GM12878 (cell line): ENCODE measurements around the gene NPBWR2. TPM values are rescaled to one million over a fixed set of nuclear protein-coding genes. Genes with fewer than 3 reads are reported as not detected.

Experiments used
- ATAC-seq: fragments of 200-7000 bp; cut with Tn5 transposase; 3 replicates; pipeline ENCODE4 v1.9.1; 2020; ENCODE audit warnings: mild to moderate bottlenecking, moderate library complexity
- BruUV-seq: library from RNA; stranded (reverse); fragments of 400-500 nt; replicated peaks from 2 replicates; lab custom pipeline; 2021; lab: Mats Ljungman, UMichigan
- CTCF ChIA-PET: fragments of 300-600 bp; sonication (Branson Sonifier 250); formaldehyde crosslinking; extraction: SDS; loops from one replicate; lab custom pipeline; 2021; ENCODE audit warnings: inconsistent platforms; lab: Yijun Ruan, JAX
- POLR2A ChIA-PET: fragments of 350-600 bp; formaldehyde crosslinking; extraction: SDS; loops from one replicate; lab custom pipeline; 2021; ENCODE audit warnings: inconsistent platforms; lab: Charles Lee
- RAD21 ChIA-PET: fragments of 300-600 bp; sonication (Branson Sonifier 250); formaldehyde crosslinking; loops from one replicate; lab custom pipeline; 2023; ENCODE audit warnings: antibody characterized with exemption; ENCODE audit not compliant: unreplicated experiment; lab: Charles Lee
- SMC1A ChIA-PET: fragments of 300-600 bp; sonication (Branson Sonifier 250); formaldehyde crosslinking; loops from one replicate; lab custom pipeline; 2023; ENCODE audit not compliant: unreplicated experiment, uncharacterized antibody; lab: Charles Lee
- DNase-seq: peaks from one replicate; pipeline ENCODE4 v3.0.0-alpha.2; 2011; ENCODE audit warnings: low read depth, low spot score
- FAIRE-seq: peaks from 3 replicates; lab custom pipeline; 2011; peaks lifted over from hg19 to GRCh38; lab: Jason Lieb, UNC
- H2AFZ ChIP-seq: 2 replicates; pipeline ENCODE4 v1.6.0; 2011; ENCODE audit warnings: low read depth, low read length, control low read depth; ENCODE audit not compliant: control insufficient read depth
- H3K27ac ChIP-seq: 2 replicates; pipeline ENCODE4 v1.5.1; 2011; ENCODE audit warnings: control low read depth; ENCODE audit not compliant: control insufficient read depth, insufficient read depth
- H3K27me3 ChIP-seq, 2 experiments: replicated peaks in 1 of 2; 2 replicates each; pipeline versions ENCODE4 v1.6.0 to v1.6.1; 2011; ENCODE audit warnings: low read length in 1 of 2; ENCODE audit not compliant: control insufficient read depth in 2 of 2, insufficient read depth in 2 of 2
- H3K36me3 ChIP-seq, 2 experiments: 2 replicates each; pipeline ENCODE4 v1.5.1; 2011; ENCODE audit warnings: low read length in 1 of 2; ENCODE audit not compliant: control insufficient read depth in 2 of 2, insufficient read depth in 2 of 2
- H3K4me1 ChIP-seq: 2 replicates; pipeline ENCODE4 v1.6.1; 2011; ENCODE audit warnings: mild to moderate bottlenecking, low read length, moderate library complexity, mixed read lengths; ENCODE audit not compliant: control insufficient read depth, insufficient read depth
- H3K4me2 ChIP-seq: 2 replicates; pipeline ENCODE4 v1.6.0; 2011; ENCODE audit warnings: control low read depth; ENCODE audit not compliant: control insufficient read depth, insufficient read depth
- H3K4me3 ChIP-seq: fragments of 200-600 bp; sonication (generic); 2 replicates; pipeline ENCODE4 v1.5.1; 2016
- H3K79me2 ChIP-seq: 2 replicates; pipeline ENCODE4 v1.6.0; 2011; ENCODE audit warnings: low read length; ENCODE audit not compliant: control insufficient read depth, insufficient read depth
- H3K9ac ChIP-seq: 2 replicates; pipeline ENCODE4 v1.8.0; 2011; ENCODE audit warnings: low read length, control low read depth, mixed read lengths; ENCODE audit not compliant: control insufficient read depth, insufficient read depth
- H3K9me3 ChIP-seq: replicated peaks from 3 replicates; pipeline ENCODE4 v1.5.1; 2011; ENCODE audit warnings: mild to moderate bottlenecking, low read length; ENCODE audit not compliant: control insufficient read depth, insufficient read depth
- H4K20me1 ChIP-seq: 2 replicates; pipeline ENCODE4 v1.6.0; 2011; ENCODE audit not compliant: control insufficient read depth, insufficient read depth
- BCLAF1 ChIP-seq: fragments of 450-650 bp; IDR thresholded peaks from 2 replicates; pipeline ENCODE4 v1.6.1; 2017; ENCODE audit warnings: antibody characterized with exemption, mild to moderate bottlenecking, moderate library complexity
- BMI1 ChIP-seq: fragments of 450-650 bp; IDR thresholded peaks from 2 replicates; pipeline ENCODE4 v1.6.1; 2016; ENCODE audit warnings: mild to moderate bottlenecking, moderate library complexity, borderline replicate concordance
- HCFC1 ChIP-seq: fragments of 150-350 bp; IDR thresholded peaks from 2 replicates; pipeline ENCODE4 v1.6.1; 2014; ENCODE audit warnings: low read length
- MYC ChIP-seq: IDR thresholded peaks from 2 replicates; pipeline ENCODE4 v1.6.1; 2011; ENCODE audit warnings: mild to moderate bottlenecking, low read length, moderate library complexity, inconsistent platforms; ENCODE audit not compliant: insufficient read depth, insufficient replicate concordance, insufficient read length, severe bottlenecking
- POLR2A ChIP-seq: IDR thresholded peaks from 2 replicates; pipeline ENCODE4 v1.6.1; 2011; ENCODE audit warnings: low read depth, mild to moderate bottlenecking, low read length
- RB1 ChIP-seq: fragments of 450-650 bp; formaldehyde crosslinking; IDR thresholded peaks from 2 replicates; pipeline ENCODE4 v1.6.1; 2017; ENCODE audit warnings: mild to moderate bottlenecking, borderline replicate concordance
- RBBP5 ChIP-seq: fragments of 200-600 bp; sonication (generic); conservative IDR thresholded peaks from 2 replicates; pipeline ENCODE4 v1.6.1; 2016
- SIX5 ChIP-seq: IDR thresholded peaks from 2 replicates; pipeline ENCODE4 v1.6.1; 2011; ENCODE audit warnings: mild to moderate bottlenecking, low read depth, low read length, moderate library complexity; ENCODE audit not compliant: severe bottlenecking
- TCF12 ChIP-seq: IDR thresholded peaks from 2 replicates; pipeline ENCODE4 v1.6.1; 2011; ENCODE audit warnings: low read depth, mild to moderate bottlenecking, low read length
- TCF7 ChIP-seq: IDR thresholded peaks from 2 replicates; pipeline ENCODE4 v1.6.1; 2014; ENCODE audit warnings: antibody characterized with exemption, borderline replicate concordance
- ZBED1 ChIP-seq: IDR thresholded peaks from 2 replicates; pipeline ENCODE4 v1.6.1; 2016; ENCODE audit warnings: borderline replicate concordance
- WGBS: methylation state at CpG from one replicate; pipeline ENCODE4 v1.1.6; 2016; ENCODE audit warnings: low lambda C conversion rate; ENCODE audit not compliant: insufficient replicate concordance, insufficient coverage; ENCODE audit errors: missing lambda C conversion rate; 5-methylcytosine and 5-hydroxymethylcytosine counted together
- in situ Hi-C: fragments of 300-500 bp; cut with MboI; formaldehyde crosslinking; loops from 9 replicates; pipeline ENCODE4 v1.14.3; 2018; ENCODE audit warnings: mixed read lengths
- intact Hi-C: fragments of 100-400 bp; cut with micrococcal nuclease; formaldehyde crosslinking; loops from one replicate; pipeline ENCODE4 v1.14.2; 2022; ENCODE audit not compliant: unreplicated experiment
- polyA plus RNA-seq, 11 experiments: library from polyadenylated mRNA; depleted of rRNA in 4 of 11; unstranded in 6 of 11; stranded (reverse) in 5 of 11; fragments of >200 nt; fragmentation: Nextera tagmentation in 4 of 11; fragmentation: Illumina TruSeq in 1 of 11; extraction: Ambion mirVana in 4 of 11; extraction: Trizol in 1 of 11; gene quantifications; 1 replicate in 1 of 11; 2 replicates in 10 of 11; pipeline versions ENCODE4 v1.2.1 to v1.2.3, GENCODE V29; 2011 to 2016; ENCODE audit warnings: inconsistent platforms in 2 of 11, missing spikeins in 2 of 11, low read depth in 1 of 11
- total RNA-seq, 4 experiments: library from RNA; depleted of rRNA in 3 of 4; stranded (reverse); fragments of >200 nt in 3 of 4; fragmentation: Illumina TruSeq in 1 of 4; extraction: Trizol in 1 of 4; gene quantifications; 2 replicates each; pipeline versions ENCODE4 v1.2.1 to v1.2.3, GENCODE V29; 2013 to 2021
- TF ChIP-seq, protein P1 (sequence below): fragments of 450-650 bp; IDR thresholded peaks from 2 replicates; pipeline ENCODE4 v1.6.1; 2017; ENCODE audit warnings: mild to moderate bottlenecking, low read depth, inconsistent platforms; ENCODE audit not compliant: poor library complexity, severe bottlenecking

The NPBWR2 gene
- total and polyA plus RNA-seq, 10 of the 15 experiments (the other 5 are each of a cell fraction or from before 2014, with no cell fraction given), result not detected

GRCh38 chr20:64086801-64087200, 20.6 kb downstream of the NPBWR2 start:
- Histone ChIP-seq H2AFZ (no peak overlapping the region), H3K4me3 (no peak overlapping the region), H3K27ac (no peak overlapping the region), H3K79me2 (no peaks in the 10 kb centered on the region), H3K36me3 (no peaks in the 10 kb centered on the region), H3K4me1 (peaks cover 7% of the 10 kb centered on the region), H3K9me3 (peaks cover 7% of the 10 kb centered on the region; the same call in 1 of the 3 replicates), H3K4me2 (no peak overlapping the region)
- POLR2A ChIA-PET, result no interaction called here
- WGBS, result 56% methylated on average over 7 of the region's 11 CpGs
- SMC1A ChIA-PET, result interaction anchor here (0.7 to 2.4 kb wide), 2 partner anchors 16 to 34 kb away, joined by 4 to 10 read pairs; no protein-coding TSS in a partner anchor
- FAIRE-seq, result no peak
- no peak for ATAC-seq
- in situ Hi-C loops, result no loop called here
- no peak for TF ChIP-seq RBBP5
- TF ChIP-seq, protein P1, sequence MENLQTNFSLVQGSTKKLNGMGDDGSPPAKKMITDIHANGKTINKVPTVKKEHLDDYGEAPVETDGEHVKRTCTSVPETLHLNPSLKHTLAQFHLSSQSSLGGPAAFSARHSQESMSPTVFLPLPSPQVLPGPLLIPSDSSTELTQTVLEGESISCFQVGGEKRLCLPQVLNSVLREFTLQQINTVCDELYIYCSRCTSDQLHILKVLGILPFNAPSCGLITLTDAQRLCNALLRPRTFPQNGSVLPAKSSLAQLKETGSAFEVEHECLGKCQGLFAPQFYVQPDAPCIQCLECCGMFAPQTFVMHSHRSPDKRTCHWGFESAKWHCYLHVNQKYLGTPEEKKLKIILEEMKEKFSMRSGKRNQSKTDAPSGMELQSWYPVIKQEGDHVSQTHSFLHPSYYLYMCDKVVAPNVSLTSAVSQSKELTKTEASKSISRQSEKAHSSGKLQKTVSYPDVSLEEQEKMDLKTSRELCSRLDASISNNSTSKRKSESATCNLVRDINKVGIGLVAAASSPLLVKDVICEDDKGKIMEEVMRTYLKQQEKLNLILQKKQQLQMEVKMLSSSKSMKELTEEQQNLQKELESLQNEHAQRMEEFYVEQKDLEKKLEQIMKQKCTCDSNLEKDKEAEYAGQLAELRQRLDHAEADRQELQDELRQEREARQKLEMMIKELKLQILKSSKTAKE, result no peak
- TF ChIP-seq, all 136 proteins: peak for 0
- intact Hi-C loops, result no loop called here
- ChIA-PET CTCF (interaction anchor here (1.4 to 1.7 kb wide), 2 partner anchors 15 to 34 kb away, joined by 5 to 12 read pairs; no protein-coding TSS in a partner anchor), RAD21 (no interaction called here)
- H4K20me1 ChIP-seq, result no peaks in the 10 kb centered on the region
- BruUV-seq, result no TSS peak
- peaks cover 2 to 7% of the 10 kb centered on the region in 2 experiments; a peak in 2 of 4 replicates for H3K27me3 ChIP-seq
- H3K9ac ChIP-seq, result no peak overlapping the region
- no peak for DNase-seq

GRCh38 chr20:64084685-64085152, 22.6 kb downstream of the NPBWR2 start:
- Histone ChIP-seq H4K20me1 (no peaks in the 10 kb centered on the region), H3K9me3 (peaks cover 7% of the 10 kb centered on the region; the same call in 1 of the 3 replicates), H3K36me3 (no peaks in the 10 kb centered on the region), H2AFZ (no peak overlapping the region), H3K27me3 (peaks cover 2 to 7% of the 10 kb centered on the region in 2 experiments; a peak in 2 of 4 replicates), H3K4me3 (no peak overlapping the region), H3K79me2 (no peaks in the 10 kb centered on the region), H3K4me1 (peaks cover 10% of the 10 kb centered on the region), H3K9ac (no peak overlapping the region), H3K4me2 (no peak overlapping the region), H3K27ac (no peak overlapping the region)
- CTCF ChIA-PET, result interaction anchor here (2.1 to 3.5 kb wide), 2 partner anchors 30 to 36 kb away, joined by 12 to 65 read pairs; no protein-coding TSS in a partner anchor
- intact Hi-C loops, result no loop called here
- no peak for ATAC-seq
- no peak for DNase-seq
- FAIRE-seq, result no peak
- POLR2A ChIA-PET, result interaction anchor here (2.4 kb wide), 1 partner anchor 36 kb away, joined by 12 read pairs; no protein-coding TSS in a partner anchor
- RAD21 ChIA-PET, result interaction anchor here (1.9 to 6.7 kb wide), 3 partner anchors 15 to 35 kb away, joined by 7 to 67 read pairs (median 16); no protein-coding TSS in a partner anchor
- no TSS peak for BruUV-seq
- whole genome bisulfite sequencing, result 25% methylated on average over 22 of the region's 23 CpGs
- in situ Hi-C loops, result no loop called here
- SMC1A ChIA-PET, result interaction anchor here (1.9 kb wide), 1 partner anchor 29 kb away, joined by 7 read pairs; no protein-coding TSS in a partner anchor
- TF ChIP-seq POLR2A (no peak), SIX5 (no peak), RB1 (no peak), HCFC1 (no peak), TCF12 (no peak), MYC (no peak), BCLAF1 (no peak), ZBED1 (no peak), TCF7 (no peak), BMI1 (no peak)
